GM18519 (cell line): Measurements from ENCODE around the gene NEK7.
A peak's percentile ranks its signal among the peaks of the same experiment; 100 is the strongest.
"Not testable (repeated sequence)": the region's sequence is repeated elsewhere in the genome, so short reads cannot be mapped to it uniquely, and the experiment has no call there.

ENCODE experiments used
- ATAC-seq: cut with Tn5 transposase; IDR thresholded peaks from one replicate; pipeline ENCODE4 v1.9.1; 2021; ENCODE audit warnings: mild to moderate bottlenecking, moderate library complexity; ENCODE audit not compliant: unreplicated experiment, low FRiP score

Gene NEK7

DNA sequence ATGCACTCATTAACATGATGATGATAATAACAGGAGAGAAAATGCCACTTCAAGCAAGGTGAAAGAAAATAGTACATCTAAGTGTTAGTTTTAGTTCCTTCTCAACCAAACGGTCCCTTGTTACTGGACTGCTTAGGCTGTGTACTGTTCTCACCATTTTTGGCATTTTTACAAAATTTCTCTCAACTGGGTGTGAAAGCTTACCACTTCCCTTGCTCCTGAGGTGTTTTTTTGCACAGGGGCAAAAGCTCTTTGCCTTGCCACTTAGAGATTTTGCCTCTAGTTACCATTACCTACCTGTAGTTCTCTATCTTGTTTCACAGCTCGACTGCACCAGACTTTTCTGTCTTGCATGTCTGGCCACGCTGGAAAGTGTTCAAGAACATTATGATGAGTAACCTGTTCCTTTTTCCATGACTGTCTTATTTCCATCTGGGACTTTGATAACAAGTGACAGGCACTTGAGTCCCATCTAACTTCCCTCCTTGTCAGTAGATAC, 10.7 kb downstream of the NEK7 start:
- peak; percentile 51 for ATAC-seq

DNA sequence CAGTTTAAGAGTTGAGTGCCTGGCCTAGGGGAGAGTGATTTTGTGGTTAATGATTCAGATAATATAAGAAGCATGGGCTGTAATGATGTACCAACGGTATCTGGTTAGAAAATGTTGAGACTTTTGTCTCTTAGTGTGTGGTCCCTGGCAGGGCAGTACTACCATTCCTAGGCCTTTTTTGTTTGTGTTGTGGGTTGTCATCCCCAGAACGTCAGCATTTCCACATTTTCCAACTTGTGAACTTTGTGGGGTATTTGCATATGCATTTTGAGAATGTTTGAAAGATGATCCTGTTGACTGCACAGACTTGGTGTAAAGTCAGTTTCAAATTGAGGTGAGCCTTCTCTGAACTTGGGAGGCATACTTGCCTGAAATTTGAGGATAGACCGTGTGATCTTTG, 11.4 kb downstream of the NEK7 start:
- ATAC-seq = no peak

DNA sequence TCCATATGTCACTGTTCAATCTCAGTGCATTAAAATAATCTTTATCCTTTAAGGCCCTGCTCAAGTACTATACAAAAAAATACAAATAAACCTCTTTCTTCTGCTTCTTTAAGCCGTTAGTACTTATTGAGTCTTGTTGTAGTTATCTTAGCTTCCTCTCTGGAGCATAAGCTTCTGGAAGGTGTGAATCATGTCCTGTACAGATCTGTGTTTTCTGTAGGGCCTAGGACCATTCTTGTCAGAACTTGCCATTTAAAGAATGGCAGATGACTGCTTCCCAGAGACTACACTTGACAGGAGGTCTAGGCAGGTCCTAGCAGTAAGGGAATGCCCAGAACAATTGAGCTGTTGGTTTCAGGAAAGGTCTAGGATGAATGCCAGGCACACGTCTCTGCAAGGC, 12.9 kb downstream of the NEK7 start:
- no peak for ATAC-seq

DNA sequence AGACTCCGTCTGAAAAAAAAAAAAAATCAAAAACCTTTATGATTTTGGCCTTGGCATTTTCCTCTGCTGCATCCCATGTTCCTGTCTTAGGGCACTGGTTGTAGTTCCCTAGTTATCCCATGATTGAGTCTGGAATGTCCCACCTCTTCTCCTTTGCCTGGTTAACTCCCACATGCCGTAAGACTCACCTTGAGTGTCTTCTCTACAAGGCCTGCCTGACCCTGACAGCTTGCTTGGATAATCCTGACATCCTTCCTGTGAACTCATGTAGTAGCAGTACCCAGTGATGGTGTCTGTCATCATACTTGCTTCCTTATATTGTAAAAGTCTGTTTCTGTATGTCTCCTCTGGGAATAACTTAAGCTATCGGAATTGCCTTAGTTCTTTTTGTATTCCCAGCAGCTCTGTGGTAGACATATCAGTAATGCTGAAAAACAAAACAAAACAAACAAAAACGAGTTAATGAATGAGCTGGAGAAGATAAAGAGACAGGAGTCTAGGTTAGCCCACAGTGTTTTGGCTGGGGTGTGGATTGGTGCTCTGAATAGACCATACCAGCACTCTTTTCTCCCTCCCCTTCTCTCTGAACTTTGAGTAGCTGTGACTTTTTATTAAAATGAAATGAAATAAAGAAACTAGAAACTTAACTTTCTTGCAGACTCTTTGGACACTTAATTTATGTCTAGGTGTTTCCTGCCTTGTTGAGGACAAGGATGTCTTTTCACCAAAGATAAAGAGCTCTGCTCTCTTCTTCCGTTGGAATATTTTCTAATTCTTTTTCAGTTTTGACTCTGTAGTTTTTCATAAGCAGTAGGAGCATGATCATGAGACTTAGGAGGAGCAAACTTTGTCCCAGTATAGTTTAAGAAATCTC, 15.1 kb downstream of the NEK7 start:
- ATAC-seq = no peak

DNA sequence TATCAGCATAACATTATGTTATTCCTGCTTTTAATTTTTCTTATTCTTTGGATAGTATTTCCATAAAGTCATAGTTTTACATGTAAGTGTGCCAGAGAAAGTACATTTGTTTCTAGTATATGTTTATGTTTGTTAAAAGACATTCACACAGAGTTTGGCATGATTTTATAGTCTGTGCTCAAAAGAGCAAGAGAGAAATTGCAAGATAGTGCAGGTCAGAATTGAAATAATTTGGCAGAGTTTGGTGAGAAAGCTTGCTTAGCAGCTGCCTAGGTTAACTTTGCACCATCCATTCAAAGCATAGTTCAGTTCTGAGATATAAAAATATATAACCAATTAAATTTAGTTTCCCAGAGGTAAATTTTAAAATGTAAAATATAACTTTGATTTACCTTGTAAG, 17.0 kb downstream of the NEK7 start:
- ATAC-seq = no peak

DNA sequence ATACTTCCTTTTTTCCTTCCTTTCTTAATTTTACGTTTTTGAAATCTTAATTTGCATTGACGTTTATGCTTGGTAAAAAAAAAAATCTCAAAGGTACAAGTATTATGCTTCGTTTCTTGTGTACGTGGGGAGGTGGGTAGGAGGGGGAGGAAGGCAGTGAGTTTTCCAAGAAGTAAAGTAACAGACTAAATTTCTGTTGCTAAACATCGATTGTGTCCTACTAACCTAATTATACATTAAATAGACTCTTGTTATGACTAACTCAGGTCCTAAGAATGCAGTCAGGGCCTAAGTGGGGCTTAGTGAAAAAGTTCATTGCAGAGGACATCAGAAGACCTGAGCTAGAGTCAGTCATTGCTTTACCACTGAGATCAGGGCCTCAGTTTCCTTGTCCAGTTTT, 17.5 kb downstream of the NEK7 start:
- peak; percentile 60 for ATAC-seq

DNA sequence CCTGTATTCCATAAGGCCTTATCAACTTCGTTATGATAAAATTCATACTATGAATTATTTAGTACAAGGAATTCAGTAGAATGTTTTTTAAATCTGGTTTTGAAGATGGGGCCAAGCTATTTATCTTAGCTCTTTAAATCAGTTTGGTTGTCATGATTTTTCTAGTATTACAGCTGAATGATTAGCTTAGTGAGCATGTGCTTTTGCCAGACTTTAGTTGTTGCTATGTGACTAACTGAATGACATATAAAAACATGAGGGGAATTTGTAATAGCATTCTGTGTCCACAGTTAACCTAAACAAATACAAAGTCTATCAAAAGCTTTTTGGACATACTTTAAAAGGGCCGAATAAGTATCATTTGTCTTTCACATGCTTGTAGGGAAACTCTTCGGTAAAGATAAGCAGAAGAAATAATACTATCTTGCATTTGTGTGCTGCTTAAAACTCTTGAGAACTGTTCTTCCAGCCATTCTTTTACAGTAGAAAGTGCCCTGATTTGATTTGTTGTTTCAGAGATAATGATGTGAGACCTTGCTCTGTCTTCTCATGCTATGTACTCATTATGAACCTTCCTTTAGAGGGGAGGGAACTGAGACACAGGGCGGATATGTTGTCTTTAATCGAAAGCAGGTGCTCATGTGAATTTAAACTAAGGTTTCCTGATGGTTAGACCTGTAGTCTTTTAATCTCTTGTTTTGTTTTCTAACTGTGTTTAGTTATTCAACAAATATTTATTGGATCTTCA, 18.8 kb downstream of the NEK7 start:
- ATAC-seq = peak; percentile 69

DNA sequence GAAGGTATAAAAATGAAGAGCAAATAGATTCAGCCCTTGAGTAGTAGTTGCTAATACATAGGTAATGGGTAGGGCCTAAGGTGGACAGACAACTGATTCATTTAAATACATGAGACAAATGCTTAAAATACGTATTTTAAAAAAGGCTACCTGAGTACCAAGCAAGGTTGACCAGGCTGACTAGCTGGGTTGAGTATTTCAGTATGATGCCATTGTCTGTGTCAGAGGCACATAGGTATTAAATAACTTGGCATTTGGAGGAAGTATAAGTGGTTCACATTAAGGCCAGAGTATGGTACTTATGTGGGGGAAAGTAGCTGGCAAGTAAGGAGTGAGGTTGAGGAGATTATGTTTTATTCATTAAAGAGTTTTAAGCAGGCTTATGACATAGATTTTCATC, 19.4 kb downstream of the NEK7 start:
- ATAC-seq = peak; percentile 2

DNA sequence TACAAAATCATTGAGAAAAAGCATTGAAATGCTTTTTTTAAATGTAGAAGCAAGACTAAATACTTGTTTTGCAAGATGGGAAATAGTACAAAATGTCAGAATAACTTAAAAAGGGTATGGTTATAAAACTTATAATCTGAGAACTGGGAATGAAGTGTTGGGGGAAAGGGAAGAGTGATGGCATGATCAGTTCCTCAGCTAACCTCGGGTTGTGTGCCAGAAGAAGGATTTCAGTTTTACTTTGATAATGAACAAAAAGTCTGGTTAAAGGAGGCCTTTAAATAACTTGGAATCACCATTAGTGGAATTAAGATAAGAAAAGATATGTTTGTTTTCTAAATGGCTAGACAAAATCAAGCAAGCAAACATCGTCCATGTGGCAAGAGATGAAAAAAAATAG, 20.7 kb downstream of the NEK7 start:
- ATAC-seq = no peak

DNA sequence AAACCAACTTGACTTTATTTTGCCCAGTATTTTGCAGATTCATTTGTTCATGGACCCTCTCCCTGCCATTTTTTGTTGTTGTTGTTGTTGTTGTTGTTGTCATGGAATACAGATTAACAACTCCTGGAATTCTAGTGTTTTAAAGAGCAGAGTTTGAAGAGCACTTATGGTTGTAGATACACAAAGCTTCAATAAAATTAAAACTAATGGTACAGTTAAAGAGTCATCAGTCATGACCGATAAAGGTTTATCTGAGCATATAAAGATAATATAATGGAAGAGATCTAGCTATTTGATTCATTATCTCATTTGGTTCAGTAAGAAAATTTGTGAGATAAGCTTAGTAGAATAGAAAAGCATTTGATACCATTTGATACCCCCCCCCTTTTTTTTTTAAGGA, 21.8 kb downstream of the NEK7 start:
- ATAC-seq = no peak

DNA sequence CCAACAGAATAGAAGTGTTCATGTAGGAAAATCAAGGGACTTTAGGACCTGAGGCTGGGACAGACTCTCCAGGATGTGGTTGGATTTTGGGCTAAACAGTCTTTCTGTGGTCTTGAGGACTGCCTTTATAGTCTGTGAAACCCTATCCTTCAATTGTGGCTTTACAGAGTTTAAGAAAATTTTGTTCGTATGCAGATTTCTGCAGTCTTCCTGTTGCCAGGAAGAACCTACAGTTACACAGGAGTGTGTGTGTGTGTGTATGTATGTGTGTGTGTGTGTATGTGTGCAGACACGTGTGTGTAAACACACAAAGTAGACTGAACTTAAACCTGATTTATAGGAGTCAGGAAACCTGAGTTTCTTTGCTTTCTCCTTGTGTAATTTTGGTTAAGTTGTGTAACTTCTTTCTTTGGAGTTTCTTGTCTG, 22.8 kb downstream of the NEK7 start:
- ATAC-seq = peak; percentile 41

DNA sequence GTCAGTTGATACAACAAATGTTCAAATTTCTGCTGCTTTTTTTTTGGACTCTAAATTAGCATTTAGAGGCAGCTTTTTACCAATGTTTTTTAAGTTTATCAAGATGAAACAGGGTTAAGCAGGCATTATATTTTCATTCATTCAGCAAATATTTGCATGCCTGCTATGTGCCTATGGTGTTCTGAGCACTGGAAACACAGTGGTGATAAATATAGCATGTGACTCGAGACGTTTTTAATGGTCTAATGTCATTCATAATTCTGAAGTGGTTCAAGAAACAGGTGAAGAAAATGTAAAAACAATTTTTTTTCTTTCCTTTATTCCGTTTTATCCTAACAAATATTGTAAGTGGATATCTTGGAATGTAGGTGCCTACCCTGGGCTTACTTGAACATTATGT, 26.8 kb downstream of the NEK7 start:
- no peak for ATAC-seq

DNA sequence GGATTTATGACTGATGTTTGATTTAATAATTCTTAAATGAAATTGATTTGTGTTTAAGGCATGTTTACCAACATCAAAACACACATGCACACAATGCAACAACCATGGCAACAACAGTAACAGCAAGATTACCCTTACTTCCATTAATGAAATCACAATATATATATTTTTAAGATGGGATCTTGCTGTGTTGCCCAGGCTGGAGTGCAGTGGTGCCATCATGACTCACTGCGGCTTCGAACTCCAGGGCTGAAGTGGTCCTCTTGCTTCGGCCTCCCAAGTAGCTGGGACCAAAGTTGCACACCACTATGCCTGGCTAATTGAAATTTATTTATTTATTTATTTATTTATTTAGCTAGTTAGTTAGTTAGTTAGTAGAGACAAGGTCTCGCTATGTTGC, 27.7 kb downstream of the NEK7 start:
- no peak for ATAC-seq

DNA sequence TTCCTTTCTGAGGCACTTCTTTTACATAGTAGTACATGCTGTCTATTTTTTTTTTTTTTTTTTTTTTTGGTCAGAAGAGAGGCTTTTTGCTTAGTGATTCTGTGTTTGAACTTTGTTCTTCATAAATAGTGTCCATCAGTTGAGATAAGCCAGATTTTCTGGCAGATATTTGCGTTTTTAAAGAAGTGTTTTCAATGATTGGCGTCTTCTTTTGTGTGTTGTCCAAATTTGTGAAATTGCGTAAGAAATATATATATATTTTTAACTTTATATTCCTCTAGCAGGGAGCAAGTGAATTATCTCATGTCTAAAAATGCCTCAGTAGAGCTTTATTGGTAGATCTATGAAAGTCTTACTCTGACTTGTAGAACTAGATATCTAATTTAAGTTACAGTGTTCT, 28.3 kb downstream of the NEK7 start:
- ATAC-seq = no peak

DNA sequence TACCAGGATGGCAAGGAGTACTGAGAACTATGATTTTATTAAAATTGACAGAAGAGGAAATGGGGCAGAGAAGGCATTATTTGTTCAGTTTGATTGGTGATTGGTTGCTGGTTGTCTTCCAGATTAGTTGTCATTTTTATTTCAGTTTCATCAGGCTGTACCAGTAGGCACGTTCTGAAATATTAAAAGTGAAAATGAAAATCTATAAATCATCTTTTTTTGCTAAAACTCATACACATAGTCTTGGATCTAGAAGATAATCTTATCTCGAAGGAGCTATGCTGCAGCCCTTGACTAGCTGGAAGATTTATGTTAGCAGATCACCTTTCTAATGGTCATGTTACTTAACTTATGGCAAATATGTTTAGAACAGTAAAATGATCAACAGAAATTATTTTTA, 29.0 kb downstream of the NEK7 start:
- ATAC-seq = peak; percentile 50

DNA sequence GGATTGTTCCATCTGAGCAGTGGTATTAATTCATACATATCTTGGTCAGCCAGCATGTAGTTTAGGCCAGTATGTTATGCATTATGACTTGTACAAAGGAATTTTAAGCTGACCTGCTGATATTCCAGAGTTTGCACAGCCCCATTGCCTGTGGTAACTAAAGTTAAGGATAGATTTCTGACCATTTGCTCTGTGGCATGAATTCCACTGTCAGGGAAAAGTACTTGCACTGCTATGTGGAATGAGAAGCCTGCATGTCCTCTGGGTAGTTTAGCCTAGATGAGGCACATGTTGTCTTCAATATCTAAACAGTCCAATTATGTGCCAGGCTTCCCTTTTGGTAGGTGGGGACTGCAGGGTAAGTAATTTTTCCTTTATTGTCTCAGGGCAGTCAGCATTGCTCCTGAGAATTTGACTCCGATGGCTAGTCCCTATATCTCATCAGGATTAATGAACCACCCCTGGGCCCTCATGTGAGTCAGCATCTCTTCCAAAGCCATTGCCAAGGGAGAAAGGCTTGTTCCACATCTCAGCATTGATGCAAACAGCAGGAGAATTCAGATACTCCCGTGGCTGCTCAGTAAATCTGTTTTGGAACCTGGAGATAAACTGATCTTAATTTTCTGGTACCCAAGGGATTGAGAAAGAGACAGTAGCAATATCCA, 30.2 kb downstream of the NEK7 start:
- ATAC-seq = no peak

DNA sequence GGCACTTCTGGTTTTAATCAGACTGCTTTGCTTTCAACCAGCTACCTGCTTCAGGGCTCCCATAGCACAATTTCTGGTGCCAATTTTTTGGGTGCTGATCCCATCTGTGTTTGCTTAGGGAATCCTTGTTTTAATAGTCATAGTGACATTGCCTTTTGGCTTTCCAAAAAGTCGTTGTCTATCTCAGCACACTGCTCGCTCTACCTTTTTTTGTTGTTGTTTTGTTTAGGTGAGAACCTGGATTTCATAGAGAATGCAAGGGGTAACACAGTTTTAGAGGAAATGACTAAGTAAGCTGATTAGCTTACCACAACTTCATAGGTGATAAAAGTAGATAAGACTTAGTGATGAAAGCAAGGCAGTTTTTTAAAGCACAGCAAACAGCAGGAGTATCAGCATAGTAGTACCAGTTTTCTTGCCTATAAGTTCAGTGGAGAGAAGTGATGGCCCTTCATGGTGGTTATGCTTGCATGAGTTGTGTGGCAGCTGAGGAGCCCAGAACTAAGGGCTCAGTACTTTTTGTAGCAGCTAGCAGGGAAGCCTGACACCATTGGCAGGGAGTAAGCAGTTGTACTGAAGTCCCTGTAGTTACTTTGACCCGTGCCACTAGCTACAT, 31.3 kb downstream of the NEK7 start:
- no peak for ATAC-seq

DNA sequence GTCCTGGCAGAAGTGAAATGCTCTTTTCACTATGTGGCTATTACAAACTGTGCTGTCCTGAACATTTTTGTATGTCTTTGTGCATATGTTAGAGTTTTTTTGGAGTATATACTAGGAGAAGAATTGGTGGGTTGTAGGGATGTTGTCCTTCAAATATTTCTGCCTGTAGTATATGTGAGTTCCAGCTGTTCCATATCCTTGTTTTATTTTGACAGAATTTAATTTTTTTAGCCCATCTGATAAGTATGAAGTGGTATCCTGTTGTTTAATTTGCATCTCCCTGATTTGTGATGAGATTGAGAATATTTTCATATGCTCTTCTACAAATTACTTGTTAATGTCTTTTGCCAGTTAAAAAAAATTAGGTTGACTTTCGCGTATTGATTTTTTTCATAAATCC, 34.3 kb downstream of the NEK7 start:
- no peak for ATAC-seq

DNA sequence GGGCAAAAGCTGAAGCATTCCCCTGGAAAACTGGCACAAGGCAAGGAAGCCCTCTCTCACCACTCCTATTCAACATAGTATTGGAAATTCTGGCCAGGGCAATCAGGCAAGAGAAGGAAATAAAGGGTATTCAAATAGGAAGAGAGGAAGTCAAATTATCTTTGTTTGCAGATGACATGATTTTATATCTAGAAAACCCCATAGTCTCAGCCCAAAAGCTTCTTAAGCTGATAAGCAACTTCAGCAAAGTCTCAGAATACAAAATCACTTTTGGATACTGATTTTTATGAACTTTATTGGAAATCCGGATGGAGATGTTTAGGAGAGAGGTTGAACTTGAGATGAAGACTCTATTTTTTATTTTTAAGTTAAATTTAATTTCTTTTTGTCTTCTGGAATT, 37.1 kb downstream of the NEK7 start:
- ATAC-seq = not testable (repeated sequence)

DNA sequence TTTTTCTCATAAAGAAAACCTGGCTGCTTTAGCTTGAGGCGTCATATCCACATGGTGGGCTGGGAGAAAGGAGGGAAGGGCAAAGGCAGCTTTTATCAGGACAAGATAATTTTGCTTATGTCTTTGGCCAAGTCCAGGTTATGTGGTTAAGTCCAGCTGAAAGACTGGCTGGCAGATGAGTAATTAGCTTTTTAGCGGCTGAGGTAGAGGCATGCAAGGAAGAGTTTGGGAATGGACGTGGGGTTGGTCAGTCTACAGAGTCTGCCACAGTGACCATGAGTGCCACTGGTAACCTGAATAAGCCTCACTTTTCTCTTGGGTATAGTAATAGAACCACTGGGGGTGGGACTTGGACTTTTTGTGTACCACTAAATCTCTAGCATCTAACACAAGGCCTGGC, 39.8 kb downstream of the NEK7 start:
- no peak for ATAC-seq

DNA sequence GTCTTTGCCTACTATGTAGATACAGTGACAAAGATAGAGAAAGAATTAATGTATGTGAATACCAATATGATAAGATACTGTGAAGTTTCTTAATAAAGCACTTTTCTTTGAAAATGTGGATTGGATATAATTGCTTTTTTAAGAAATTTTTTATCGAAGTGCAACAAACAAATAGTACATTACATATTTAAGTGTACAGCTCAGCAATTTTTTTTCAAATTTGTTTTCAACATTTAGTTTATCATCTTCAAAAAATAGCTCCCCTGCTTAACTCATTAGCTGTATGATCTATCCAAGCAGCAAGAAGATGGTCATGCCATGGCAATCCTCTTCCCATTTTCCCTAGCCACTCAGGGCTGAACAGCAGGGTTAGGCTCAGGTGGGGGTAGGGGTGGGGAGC, 40.5 kb downstream of the NEK7 start:
- no peak for ATAC-seq
